NB4 (cell line): ENCODE results near the gene FBF1.

Experiments
- POLR2A ChIP-seq: IDR thresholded peaks from 2 replicates; pipeline ENCODE4 v1.6.1; 2011; ENCODE audit warnings: mild to moderate bottlenecking; ENCODE audit not compliant: insufficient read length; ENCODE audit errors: extremely low read depth
- TF ChIP-seq, protein P1 (sequence below): IDR thresholded peaks from one replicate; pipeline ENCODE4 v1.5.1; 2012; ENCODE audit warnings: low read depth, low read length

GRCh38 chr17:75895370-75896155 is 45.3 kb downstream of the FBF1 start:
- TF ChIP-seq, protein P1, sequence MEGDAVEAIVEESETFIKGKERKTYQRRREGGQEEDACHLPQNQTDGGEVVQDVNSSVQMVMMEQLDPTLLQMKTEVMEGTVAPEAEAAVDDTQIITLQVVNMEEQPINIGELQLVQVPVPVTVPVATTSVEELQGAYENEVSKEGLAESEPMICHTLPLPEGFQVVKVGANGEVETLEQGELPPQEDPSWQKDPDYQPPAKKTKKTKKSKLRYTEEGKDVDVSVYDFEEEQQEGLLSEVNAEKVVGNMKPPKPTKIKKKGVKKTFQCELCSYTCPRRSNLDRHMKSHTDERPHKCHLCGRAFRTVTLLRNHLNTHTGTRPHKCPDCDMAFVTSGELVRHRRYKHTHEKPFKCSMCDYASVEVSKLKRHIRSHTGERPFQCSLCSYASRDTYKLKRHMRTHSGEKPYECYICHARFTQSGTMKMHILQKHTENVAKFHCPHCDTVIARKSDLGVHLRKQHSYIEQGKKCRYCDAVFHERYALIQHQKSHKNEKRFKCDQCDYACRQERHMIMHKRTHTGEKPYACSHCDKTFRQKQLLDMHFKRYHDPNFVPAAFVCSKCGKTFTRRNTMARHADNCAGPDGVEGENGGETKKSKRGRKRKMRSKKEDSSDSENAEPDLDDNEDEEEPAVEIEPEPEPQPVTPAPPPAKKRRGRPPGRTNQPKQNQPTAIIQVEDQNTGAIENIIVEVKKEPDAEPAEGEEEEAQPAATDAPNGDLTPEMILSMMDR = peak; percentile 31
- TF ChIP-seq POLR2A = peak; percentile 18
